ENCODE measurements around the gene RNF111. TPM values are rescaled to one million over a fixed set of nuclear protein-coding genes. Genes with fewer than 3 reads are reported as not detected.

Gene RNF111
- polyA plus RNA-seq, 1 donor (not counting 4 experiments of a cell fraction or from before 2014, with no cell fraction given), result 27.4 TPM

DNA sequence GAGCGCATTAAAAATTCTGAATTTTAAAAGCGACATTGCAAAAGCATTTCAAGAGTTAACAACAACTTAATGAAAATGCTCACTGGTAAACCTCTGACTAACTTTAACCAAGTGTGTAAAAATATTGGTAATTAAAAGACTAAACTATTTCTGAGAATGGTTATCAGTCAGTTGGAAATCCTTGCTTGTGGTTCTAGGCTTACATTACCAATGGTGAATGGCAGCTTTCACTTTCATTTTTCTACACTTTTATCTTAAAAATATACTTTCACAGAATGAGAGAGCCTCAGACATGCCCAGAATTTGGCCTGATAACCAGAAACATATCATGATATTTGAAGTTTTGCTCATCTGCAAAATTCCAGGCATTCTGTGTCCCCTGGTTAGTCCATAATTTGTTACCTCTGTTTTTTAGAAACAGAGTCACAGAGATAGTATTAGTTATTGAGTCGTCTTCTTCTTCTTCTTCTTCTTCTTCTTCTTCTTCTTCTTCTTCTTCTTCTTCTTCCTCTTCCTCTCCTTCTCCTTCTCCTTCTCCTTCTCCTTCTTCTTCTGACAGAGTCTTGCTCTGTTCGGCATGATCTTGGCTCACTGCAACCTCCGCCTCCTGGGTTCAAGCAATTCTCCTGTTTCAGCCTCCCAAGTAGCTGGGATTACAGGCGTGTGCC lies 5.5 kb upstream of the RNF111 start:
- H3K9me3 ChIP-seq (ENCODE audit: control insufficient read depth, low read depth, low read length), result no peaks in the 10 kb centered on the region
- H3K27me3 ChIP-seq (ENCODE audit: control insufficient read depth, extremely low read depth, insufficient read depth, low read length), result no peaks in the 10 kb centered on the region
- FAIRE-seq (no peak), DNase-seq (ENCODE audit: low read depth, low spot score) (no peak)
- H3K9me1 ChIP-seq (ENCODE audit: control insufficient read depth, extremely low read depth, insufficient read depth, low read length), result no peaks in the 10 kb centered on the region
- peaks cover 11% of the 10 kb centered on the region for H3K4me1 ChIP-seq (ENCODE audit: control insufficient read depth, extremely low read depth, insufficient read depth, low read length)
- H3K9ac ChIP-seq (ENCODE audit: control insufficient read depth, extremely low read depth, insufficient read depth, low read length), result no peak overlapping the region
- no peaks in the 10 kb centered on the region for H3K79me2 ChIP-seq (ENCODE audit: control insufficient read depth, insufficient read depth, low read length)
- no peaks in the 10 kb centered on the region for H4K20me1 ChIP-seq (ENCODE audit: control insufficient read depth, extremely low read depth, insufficient read depth, low read length)
- H3K36me3 ChIP-seq (ENCODE audit: control insufficient read depth in 2 of 2, extremely low read depth in 1 of 2, insufficient read depth in 2 of 2, low read length in 2 of 2), result no peaks in the 10 kb centered on the region
- no peak for TF ChIP-seq EZH2 (IDR thresholded peaks at IDR 0.05; ENCODE audit: low read length)
- TF ChIP-seq, protein P1, sequence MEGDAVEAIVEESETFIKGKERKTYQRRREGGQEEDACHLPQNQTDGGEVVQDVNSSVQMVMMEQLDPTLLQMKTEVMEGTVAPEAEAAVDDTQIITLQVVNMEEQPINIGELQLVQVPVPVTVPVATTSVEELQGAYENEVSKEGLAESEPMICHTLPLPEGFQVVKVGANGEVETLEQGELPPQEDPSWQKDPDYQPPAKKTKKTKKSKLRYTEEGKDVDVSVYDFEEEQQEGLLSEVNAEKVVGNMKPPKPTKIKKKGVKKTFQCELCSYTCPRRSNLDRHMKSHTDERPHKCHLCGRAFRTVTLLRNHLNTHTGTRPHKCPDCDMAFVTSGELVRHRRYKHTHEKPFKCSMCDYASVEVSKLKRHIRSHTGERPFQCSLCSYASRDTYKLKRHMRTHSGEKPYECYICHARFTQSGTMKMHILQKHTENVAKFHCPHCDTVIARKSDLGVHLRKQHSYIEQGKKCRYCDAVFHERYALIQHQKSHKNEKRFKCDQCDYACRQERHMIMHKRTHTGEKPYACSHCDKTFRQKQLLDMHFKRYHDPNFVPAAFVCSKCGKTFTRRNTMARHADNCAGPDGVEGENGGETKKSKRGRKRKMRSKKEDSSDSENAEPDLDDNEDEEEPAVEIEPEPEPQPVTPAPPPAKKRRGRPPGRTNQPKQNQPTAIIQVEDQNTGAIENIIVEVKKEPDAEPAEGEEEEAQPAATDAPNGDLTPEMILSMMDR (optimal IDR thresholded peaks at IDR 0.05 in 1 of 3, IDR thresholded peaks at IDR 0.05 in 1 of 3, conservative IDR thresholded peaks at IDR 0.05 in 1 of 3; ENCODE audit: extremely low read depth in 1 of 3, insufficient read depth in 2 of 3, low read length in 3 of 3), result no peak
- H2AFZ ChIP-seq (ENCODE audit: control insufficient read depth, low read length), result peak overlapping the region; percentile 30
- no peak overlapping the region for H3K4me3 ChIP-seq (ENCODE audit: control insufficient read depth in 2 of 3, extremely low read depth in 1 of 3, insufficient read depth in 2 of 3, low read depth in 1 of 3, low read length in 3 of 3)
- dilution Hi-C loops (cut with MboI; ENCODE audit: extremely low pct_ligation_motif_present, low sequenced_read_pairs), result no loop called here
- H3K4me2 ChIP-seq (ENCODE audit: control insufficient read depth, extremely low read depth, insufficient read depth, low read depth, low read length), result no peak overlapping the region
- no peak overlapping the region for H3K27ac ChIP-seq (ENCODE audit: control insufficient read depth, insufficient read depth, low read length)

DNA sequence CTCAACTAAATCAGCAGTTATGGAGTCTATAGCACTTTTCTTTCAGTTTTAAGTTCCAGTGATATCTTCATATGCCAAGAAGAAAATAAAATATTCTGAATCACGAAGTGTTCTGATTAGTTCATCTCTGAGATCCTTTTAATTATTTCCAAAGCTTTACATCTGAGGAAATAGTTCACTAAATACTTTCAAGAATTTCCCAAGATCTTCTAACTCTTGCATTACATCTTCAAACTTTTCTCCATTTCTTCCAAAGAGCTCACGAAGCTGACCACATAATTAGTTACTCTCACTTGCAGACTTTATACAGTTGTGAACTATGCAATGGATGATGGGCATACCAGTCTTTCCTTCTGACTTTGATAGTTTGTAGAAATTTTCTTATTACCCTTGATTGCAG lies 4.2 kb upstream of the RNF111 start:
- peaks cover 11% of the 10 kb centered on the region for H3K4me1 ChIP-seq (ENCODE audit: control insufficient read depth, extremely low read depth, insufficient read depth, low read length)
- no peak for FAIRE-seq
- no peaks in the 10 kb centered on the region for H3K9me1 ChIP-seq (ENCODE audit: control insufficient read depth, extremely low read depth, insufficient read depth, low read length)
- H3K27ac ChIP-seq (ENCODE audit: control insufficient read depth, insufficient read depth, low read length), result no peak overlapping the region
- H4K20me1 ChIP-seq (ENCODE audit: control insufficient read depth, extremely low read depth, insufficient read depth, low read length), result no peaks in the 10 kb centered on the region
- no peak for DNase-seq (ENCODE audit: low read depth, low spot score)
- no peak for TF ChIP-seq EZH2 (IDR thresholded peaks at IDR 0.05; ENCODE audit: low read length)
- TF ChIP-seq, protein P1 (optimal IDR thresholded peaks at IDR 0.05 in 1 of 3, IDR thresholded peaks at IDR 0.05 in 1 of 3, conservative IDR thresholded peaks at IDR 0.05 in 1 of 3; ENCODE audit: extremely low read depth in 1 of 3, insufficient read depth in 2 of 3, low read length in 3 of 3), result no peak
- no peak overlapping the region for H2AFZ ChIP-seq (ENCODE audit: control insufficient read depth, low read length)
- H3K79me2 ChIP-seq (ENCODE audit: control insufficient read depth, insufficient read depth, low read length), result peaks cover 7% of the 10 kb centered on the region
- H3K4me2 ChIP-seq (ENCODE audit: control insufficient read depth, extremely low read depth, insufficient read depth, low read depth, low read length), result no peak overlapping the region
- no peak overlapping the region for H3K9ac ChIP-seq (ENCODE audit: control insufficient read depth, extremely low read depth, insufficient read depth, low read length)
- no peaks in the 10 kb centered on the region for H3K36me3 ChIP-seq (ENCODE audit: control insufficient read depth in 2 of 2, extremely low read depth in 1 of 2, insufficient read depth in 2 of 2, low read length in 2 of 2)
- dilution Hi-C loops (cut with MboI; ENCODE audit: extremely low pct_ligation_motif_present, low sequenced_read_pairs), result no loop called here
- H3K9me3 ChIP-seq (ENCODE audit: control insufficient read depth, low read depth, low read length), result no peaks in the 10 kb centered on the region
- H3K4me3 ChIP-seq (ENCODE audit: control insufficient read depth in 2 of 3, extremely low read depth in 1 of 3, insufficient read depth in 2 of 3, low read depth in 1 of 3, low read length in 3 of 3), result no peak overlapping the region
- H3K27me3 ChIP-seq (ENCODE audit: control insufficient read depth, extremely low read depth, insufficient read depth, low read length), result no peaks in the 10 kb centered on the region
